Osteocyte (in vitro differentiated cells): ENCODE data around the gene FAM89A. TPM values are rescaled to one million over a fixed set of nuclear protein-coding genes. Genes with fewer than 3 reads are reported as not detected.

Source experiments
- DNase-seq: peaks from one replicate; pipeline ENCODE4 v3.0.0; 2021; ENCODE audit warnings: mixed read lengths; ENCODE audit not compliant: unreplicated experiment; ENCODE audit errors: extremely low spot score
- H3K27ac Mint-ChIP-seq: one replicate; pipeline ENCODE4 v1.8.0; 2021; ENCODE audit warnings: mild to moderate bottlenecking, mixed read lengths; ENCODE audit not compliant: unreplicated experiment
- H3K27me3 Mint-ChIP-seq: one replicate; pipeline ENCODE4 v1.8.0; 2021; ENCODE audit warnings: mixed read lengths; ENCODE audit not compliant: unreplicated experiment
- H3K36me3 Mint-ChIP-seq: one replicate; pipeline ENCODE4 v1.8.0; 2021; ENCODE audit warnings: mixed read lengths; ENCODE audit not compliant: unreplicated experiment
- H3K4me1 Mint-ChIP-seq: one replicate; pipeline ENCODE4 v1.8.0; 2021; ENCODE audit warnings: mixed read lengths; ENCODE audit not compliant: unreplicated experiment
- H3K4me3 Mint-ChIP-seq: one replicate; pipeline ENCODE4 v1.8.0; 2021; ENCODE audit warnings: mild to moderate bottlenecking, moderate library complexity, mixed read lengths; ENCODE audit not compliant: unreplicated experiment
- H3K9me3 Mint-ChIP-seq: one replicate; pipeline ENCODE4 v1.8.0; 2021; ENCODE audit warnings: mixed read lengths; ENCODE audit not compliant: unreplicated experiment
- total RNA-seq: library from RNA; stranded (reverse); gene quantifications from 2 replicates; pipeline ENCODE4 v1.2.1, GENCODE V29; 2021
- TF ChIP-seq, protein P1 (sequence below): fragments of 200-600 bp; sonication (generic); IDR thresholded peaks from 2 replicates; pipeline ENCODE4 v1.5.0; 2021; ENCODE audit warnings: antibody characterized with exemption, mild to moderate bottlenecking, moderate library complexity

The FAM89A gene
- total RNA-seq, 1 donor from 2014 or later = 14.8 TPM

DNA sequence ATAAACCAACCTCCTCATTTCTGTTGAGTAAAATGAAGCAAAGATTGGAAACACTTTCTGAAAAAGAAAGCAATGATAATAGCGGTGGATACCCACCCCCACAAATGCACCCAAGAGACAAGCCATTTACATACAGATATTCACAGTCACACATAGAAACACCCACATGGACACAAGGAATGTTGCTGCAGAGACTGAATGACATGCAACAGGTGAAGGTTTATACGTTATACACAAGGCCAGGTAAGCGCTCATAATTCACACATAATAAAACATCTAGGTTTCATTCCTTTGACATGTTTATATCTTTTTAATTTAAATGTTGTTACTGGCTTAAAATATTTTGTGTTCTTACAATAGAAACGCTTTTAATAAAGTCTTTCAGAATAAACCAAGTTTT is 39.9 kb downstream of the FAM89A start:
- Mint-ChIP-seq H3K27ac (no peak overlapping the region), H3K9me3 (peaks cover 20% of the 10 kb centered on the region), H3K4me3 (no peak overlapping the region), H3K4me1 (no peaks in the 10 kb centered on the region), H3K36me3 (peaks cover 25% of the 10 kb centered on the region), H3K27me3 (no peaks in the 10 kb centered on the region)
- TF ChIP-seq, protein P1, sequence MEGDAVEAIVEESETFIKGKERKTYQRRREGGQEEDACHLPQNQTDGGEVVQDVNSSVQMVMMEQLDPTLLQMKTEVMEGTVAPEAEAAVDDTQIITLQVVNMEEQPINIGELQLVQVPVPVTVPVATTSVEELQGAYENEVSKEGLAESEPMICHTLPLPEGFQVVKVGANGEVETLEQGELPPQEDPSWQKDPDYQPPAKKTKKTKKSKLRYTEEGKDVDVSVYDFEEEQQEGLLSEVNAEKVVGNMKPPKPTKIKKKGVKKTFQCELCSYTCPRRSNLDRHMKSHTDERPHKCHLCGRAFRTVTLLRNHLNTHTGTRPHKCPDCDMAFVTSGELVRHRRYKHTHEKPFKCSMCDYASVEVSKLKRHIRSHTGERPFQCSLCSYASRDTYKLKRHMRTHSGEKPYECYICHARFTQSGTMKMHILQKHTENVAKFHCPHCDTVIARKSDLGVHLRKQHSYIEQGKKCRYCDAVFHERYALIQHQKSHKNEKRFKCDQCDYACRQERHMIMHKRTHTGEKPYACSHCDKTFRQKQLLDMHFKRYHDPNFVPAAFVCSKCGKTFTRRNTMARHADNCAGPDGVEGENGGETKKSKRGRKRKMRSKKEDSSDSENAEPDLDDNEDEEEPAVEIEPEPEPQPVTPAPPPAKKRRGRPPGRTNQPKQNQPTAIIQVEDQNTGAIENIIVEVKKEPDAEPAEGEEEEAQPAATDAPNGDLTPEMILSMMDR = no peak
- DNase-seq = no peak

DNA sequence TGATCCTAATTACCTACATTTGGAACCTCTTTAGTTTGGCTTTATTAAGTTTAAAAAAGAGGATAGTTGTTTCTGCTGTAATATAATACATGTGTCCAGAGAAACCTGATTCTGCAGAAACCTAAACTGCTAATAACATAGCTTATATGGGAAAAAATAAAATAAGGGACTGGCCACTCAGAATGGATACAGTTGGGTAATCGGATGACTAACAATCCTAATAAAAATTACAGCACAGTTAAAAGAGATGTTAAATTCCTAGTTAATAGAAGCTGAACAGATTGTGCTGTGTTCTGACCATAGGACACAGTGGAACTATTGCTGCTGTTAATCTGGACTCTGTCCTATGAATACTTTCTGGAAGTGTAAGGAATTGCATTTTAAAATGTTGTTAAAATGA is 45.2 kb downstream of the FAM89A start:
- Mint-ChIP-seq H3K9me3 (no peaks in the 10 kb centered on the region), H3K27ac (no peak overlapping the region), H3K4me1 (peaks cover 3% of the 10 kb centered on the region), H3K27me3 (no peaks in the 10 kb centered on the region), H3K36me3 (peaks cover 19% of the 10 kb centered on the region), H3K4me3 (no peak overlapping the region)
- DNase-seq = no peak
- TF ChIP-seq, protein P1 = no peak

DNA sequence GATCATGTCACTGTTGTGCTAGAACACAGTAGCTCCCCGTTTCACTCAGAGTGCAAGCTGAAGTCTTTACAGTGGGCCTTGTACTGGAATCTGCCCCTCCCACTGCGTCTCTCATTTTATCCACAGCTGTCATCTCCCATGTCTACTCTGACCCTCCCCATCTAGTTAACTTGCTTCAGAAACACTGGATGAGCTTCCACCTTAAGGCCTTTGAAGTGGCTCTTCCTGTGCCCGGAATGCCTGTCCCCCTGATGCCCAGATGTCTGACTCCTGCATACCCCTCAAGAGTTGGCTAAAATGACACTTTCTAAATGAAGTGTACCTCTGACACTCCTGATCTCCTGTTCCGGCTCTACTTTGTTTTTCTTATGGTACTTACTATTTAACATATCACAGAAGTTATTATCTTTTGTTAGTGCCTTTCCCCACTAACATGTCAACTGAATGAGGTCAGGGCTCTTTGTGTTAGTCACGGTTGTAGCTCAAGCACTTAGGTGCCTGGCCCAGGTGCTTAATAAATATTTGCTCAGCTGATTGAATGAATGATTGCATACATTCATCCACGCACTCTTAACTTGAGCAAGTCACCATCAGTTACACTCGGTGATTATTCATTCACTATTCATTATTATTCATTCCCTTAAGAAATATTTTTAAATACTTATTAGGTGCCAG is 47.8 kb downstream of the FAM89A start:
- Mint-ChIP-seq H3K4me3 (no peak overlapping the region), H3K4me1 (peaks cover 3% of the 10 kb centered on the region), H3K27me3 (no peaks in the 10 kb centered on the region), H3K36me3 (peaks cover 19% of the 10 kb centered on the region), H3K9me3 (no peaks in the 10 kb centered on the region), H3K27ac (no peak overlapping the region)
- TF ChIP-seq, protein P1 = no peak
- DNase-seq = no peak

DNA sequence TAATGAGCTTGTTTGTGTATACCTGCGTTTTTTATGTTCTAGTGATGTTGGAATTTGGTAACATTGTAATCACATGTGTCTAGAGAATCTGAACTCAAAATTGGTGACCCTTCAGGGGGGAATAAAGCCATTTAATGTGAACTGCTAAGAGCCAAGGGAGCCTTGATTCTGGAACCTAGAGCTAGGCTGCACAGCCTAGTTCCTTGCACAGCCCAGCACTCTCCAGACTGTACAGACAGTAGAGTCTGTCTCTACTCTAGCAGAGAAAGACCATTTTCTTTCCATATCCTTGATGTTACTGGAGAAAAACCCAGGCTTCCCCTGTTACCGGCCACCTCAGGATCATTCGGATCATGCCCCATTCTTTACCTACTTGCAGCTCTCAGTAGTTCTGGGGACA is 52.6 kb downstream of the FAM89A start:
- Mint-ChIP-seq H3K4me1 (peaks cover 3% of the 10 kb centered on the region), H3K27ac (no peak overlapping the region), H3K4me3 (no peak overlapping the region), H3K9me3 (no peaks in the 10 kb centered on the region), H3K36me3 (peaks cover 14% of the 10 kb centered on the region), H3K27me3 (no peaks in the 10 kb centered on the region)
- no peak for DNase-seq
- TF ChIP-seq, protein P1 = no peak

DNA sequence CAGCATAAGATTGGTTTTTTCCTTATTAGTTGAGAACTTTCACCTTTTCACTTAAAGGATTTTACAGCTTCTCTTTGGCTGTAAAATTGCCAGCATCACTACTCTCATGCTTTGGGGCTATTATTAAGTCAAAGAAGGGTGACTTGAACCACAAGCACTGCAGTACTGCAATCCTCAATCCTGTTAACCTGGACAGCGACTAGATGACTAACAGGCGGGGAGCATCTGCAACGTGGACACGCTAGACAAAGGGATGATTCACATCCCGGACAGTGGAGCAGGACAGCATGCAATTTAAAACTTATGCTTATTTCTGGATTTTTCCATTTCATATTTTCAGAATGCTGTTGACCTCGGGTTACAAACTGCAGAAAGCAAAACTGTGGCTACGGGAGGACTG is 53.1 kb downstream of the FAM89A start:
- Mint-ChIP-seq H3K9me3 (no peaks in the 10 kb centered on the region), H3K4me3 (no peak overlapping the region), H3K27me3 (no peaks in the 10 kb centered on the region), H3K36me3 (peaks cover 10% of the 10 kb centered on the region), H3K27ac (peak overlapping the region; percentile 11), H3K4me1 (peaks cover 3% of the 10 kb centered on the region)
- TF ChIP-seq, protein P1 = no peak
- DNase-seq = no peak
